Spinal cord (tissue), 4 donors: ENCODE measurements around the gene CRIP1. TPM values are rescaled to one million over a fixed set of nuclear protein-coding genes. Genes with fewer than 3 reads are reported as not detected.

Experiments used
- polyA plus RNA-seq, 2 donors: library from polyadenylated mRNA; unstranded; fragments of 120-200 nt; gene quantifications; one replicate each; pipeline ENCODE4 v1.2.1, GENCODE V29; 2013; ENCODE audit not compliant: insufficient read length in 2 of 2
- total RNA-seq, 2 donors: library from RNA; depleted of rRNA in 1 of 2; stranded (reverse); fragments of 120-200 nt in 1 of 2; fragments of >200 nt in 1 of 2; gene quantifications; one replicate each; pipeline versions ENCODE4 v1.2.3 to v1.2.4, GENCODE V29; 2013 to 2014

CRIP1 gene
- total and polyA plus RNA-seq, 4 donors: 4.3 to 34.5 (median 17.7) TPM

Other genes with a start within 250 kb of the CRIP1 start
- gene BTBD6, start 238.4 kb upstream of the CRIP1 start, total RNA-seq: 10 to 100 TPM; 31.3 to 54.0 TPM
- 10 to 100 TPM; 56.9 to 59.1 TPM for gene BTBD6, start 238.4 kb upstream of the CRIP1 start, polyA plus RNA-seq
- 10 to 100 TPM; 49.3 to 54.6 TPM for gene BRF1, start 185.9 kb upstream of the CRIP1 start, total RNA-seq
- 10 to 100 TPM; 70.0 to 77.9 TPM for gene BRF1, start 185.9 kb upstream of the CRIP1 start, polyA plus RNA-seq
- gene PACS2, start 172.1 kb upstream of the CRIP1 start, total RNA-seq: 10 to 100 TPM; 69.2 to 98.5 TPM
- 100 to 1,000 TPM; 147 to 177 TPM for gene PACS2, start 172.1 kb upstream of the CRIP1 start, polyA plus RNA-seq
- 1 to 10 TPM in 1 of 2 donors, under 1 TPM in 1; 0.20 to 1.0 TPM for gene TEX22, start 88.3 kb upstream of the CRIP1 start, total RNA-seq
- gene TEX22, start 88.3 kb upstream of the CRIP1 start, polyA plus RNA-seq: 1 to 10 TPM; 2.8 to 4.8 TPM
- gene MTA1, start 67.1 kb upstream of the CRIP1 start, total RNA-seq: 10 to 100 TPM; 40.9 to 73.5 TPM
- 100 to 1,000 TPM; 178 to 202 TPM for gene MTA1, start 67.1 kb upstream of the CRIP1 start, polyA plus RNA-seq
- 100 to 1,000 TPM in 1 of 2 donors, 10 to 100 TPM in 1; 59.0 to 117 TPM for gene CRIP2, start 12.1 kb upstream of the CRIP1 start, total RNA-seq
- 100 to 1,000 TPM; 301 to 334 TPM for gene CRIP2, start 12.1 kb upstream of the CRIP1 start, polyA plus RNA-seq
- 10 to 100 TPM in 1 of 2 donors, 1 to 10 TPM in 1; 7.7 to 12.5 TPM for gene TEDC1, start 4.4 kb downstream of the CRIP1 start, total RNA-seq
- 10 to 100 TPM; 21.1 to 21.3 TPM for gene TEDC1, start 4.4 kb downstream of the CRIP1 start, polyA plus RNA-seq
- gene TMEM121, start 39.7 kb downstream of the CRIP1 start, total RNA-seq: 10 to 100 TPM; 11.7 to 11.8 TPM
- gene TMEM121, start 39.7 kb downstream of the CRIP1 start, polyA plus RNA-seq: 10 to 100 TPM; 24.4 to 27.1 TPM